ENCODE results near the gene HS6ST2.

Gene HS6ST2

DNA sequence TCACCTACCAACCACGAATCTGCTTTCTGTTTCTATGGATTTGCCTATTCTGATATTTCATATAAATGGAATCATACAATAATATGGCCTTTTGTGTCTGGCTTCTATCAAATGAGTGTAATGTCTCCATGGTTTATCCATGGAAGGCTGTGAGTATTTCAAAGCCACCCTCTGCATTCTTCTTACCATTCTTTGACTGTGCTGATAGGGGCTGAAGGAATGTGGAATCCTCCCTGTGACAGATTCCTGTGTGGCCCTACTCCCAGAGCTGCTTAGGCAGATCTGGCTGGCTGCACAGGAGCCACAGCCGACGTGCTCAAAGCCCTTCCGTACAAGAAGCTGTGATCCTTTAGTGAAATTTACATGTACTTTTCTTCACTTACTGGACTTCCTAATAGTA lies 163.2 kb downstream of the HS6ST2 start:
- DNase-seq (ENCODE audit: extremely low read depth, low read depth): no peak
- TF ChIP-seq, protein P1, sequence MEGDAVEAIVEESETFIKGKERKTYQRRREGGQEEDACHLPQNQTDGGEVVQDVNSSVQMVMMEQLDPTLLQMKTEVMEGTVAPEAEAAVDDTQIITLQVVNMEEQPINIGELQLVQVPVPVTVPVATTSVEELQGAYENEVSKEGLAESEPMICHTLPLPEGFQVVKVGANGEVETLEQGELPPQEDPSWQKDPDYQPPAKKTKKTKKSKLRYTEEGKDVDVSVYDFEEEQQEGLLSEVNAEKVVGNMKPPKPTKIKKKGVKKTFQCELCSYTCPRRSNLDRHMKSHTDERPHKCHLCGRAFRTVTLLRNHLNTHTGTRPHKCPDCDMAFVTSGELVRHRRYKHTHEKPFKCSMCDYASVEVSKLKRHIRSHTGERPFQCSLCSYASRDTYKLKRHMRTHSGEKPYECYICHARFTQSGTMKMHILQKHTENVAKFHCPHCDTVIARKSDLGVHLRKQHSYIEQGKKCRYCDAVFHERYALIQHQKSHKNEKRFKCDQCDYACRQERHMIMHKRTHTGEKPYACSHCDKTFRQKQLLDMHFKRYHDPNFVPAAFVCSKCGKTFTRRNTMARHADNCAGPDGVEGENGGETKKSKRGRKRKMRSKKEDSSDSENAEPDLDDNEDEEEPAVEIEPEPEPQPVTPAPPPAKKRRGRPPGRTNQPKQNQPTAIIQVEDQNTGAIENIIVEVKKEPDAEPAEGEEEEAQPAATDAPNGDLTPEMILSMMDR (IDR thresholded peaks at IDR 0.05; ENCODE audit: low read depth, low read length): no peak

DNA sequence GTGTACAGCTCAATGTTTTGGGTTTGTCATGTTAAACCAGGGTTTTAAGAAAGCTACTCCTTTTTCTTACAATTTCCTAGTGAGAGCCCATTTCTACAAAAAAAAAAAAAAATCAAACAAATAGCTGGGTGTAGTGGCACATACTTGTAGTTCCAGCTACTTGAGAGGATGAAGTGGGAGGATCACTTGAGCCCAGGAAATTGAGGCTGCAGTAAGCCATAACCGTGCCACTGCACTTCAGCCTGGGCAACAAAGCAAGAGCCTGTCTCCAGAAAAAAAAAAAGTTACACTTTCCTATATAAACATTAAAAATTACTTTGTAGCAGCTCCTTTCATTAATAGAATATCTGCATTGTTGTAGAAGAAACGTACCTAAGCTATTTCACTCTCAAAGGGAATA lies 166.7 kb downstream of the HS6ST2 start:
- no peak for DNase-seq (ENCODE audit: extremely low read depth, low read depth)

DNA sequence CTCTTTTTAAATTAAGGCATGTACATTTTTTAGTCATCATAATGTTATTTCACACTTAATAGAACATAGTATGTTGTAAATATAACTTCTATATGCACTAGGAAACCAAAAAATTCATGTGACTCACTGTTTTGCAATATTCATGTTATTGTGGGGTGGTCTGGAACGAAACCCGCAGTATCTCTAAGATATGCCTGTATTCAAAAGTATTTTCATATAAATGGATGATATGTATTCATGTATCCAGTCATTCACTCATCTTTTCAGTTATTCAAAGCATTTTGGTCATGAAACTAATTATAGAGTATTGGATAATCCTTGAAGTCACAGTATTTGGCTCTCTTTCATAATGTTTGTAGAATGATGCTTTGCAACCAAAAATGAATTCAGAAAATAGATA lies 168.1 kb downstream of the HS6ST2 start:
- TF ChIP-seq, protein P1 (IDR thresholded peaks at IDR 0.05; ENCODE audit: low read depth, low read length): no peak
- no peak for DNase-seq (ENCODE audit: extremely low read depth, low read depth)

More for the DNA sequence above, 166.7 kb downstream of the HS6ST2 start:
- TF ChIP-seq, protein P1 (IDR thresholded peaks at IDR 0.05; ENCODE audit: low read depth, low read length): no peak

DNA sequence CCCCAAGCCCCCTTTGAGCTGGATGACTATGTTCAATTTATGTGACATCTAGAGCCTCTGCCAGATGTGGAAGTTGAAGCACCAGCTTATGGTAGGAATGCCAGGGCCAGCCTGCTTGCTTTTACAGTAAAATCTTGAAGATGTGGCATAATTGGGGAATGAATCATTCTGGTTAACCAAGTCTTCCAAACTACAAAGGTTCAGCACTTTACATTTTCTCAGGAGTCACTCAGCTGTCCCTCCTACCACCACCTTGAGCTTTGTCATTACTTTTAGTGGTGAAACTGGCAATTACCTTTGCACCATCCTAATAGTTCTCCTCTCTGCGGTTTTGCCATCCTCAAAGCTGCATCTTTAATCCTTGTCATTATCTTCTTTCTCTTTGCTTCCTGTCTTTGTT lies 172.2 kb downstream of the HS6ST2 start:
- TF ChIP-seq, protein P1 (IDR thresholded peaks at IDR 0.05; ENCODE audit: low read depth, low read length): no peak
- DNase-seq (ENCODE audit: extremely low read depth, low read depth): no peak

DNA sequence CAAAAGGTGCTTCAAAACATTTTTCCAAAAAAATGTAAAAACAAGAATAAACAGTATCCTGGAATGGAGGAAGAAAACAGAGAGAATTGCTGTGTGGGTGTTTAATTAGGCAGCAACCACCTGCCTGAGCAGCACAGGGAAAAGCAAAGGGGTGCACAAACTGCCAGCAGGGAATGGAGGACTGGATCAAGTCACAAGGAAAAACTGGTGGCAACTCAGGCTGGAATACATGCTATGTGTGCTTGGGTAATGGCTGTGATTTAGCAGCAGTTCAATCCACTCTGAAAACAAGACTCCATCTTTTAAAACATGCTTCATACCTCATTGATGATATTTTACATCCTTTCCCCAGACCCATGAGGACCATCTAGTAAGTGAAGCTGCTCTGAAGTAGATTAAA lies 179.5 kb downstream of the HS6ST2 start:
- DNase-seq (ENCODE audit: extremely low read depth, low read depth): no peak
- TF ChIP-seq, protein P1 (IDR thresholded peaks at IDR 0.05; ENCODE audit: low read depth, low read length): no peak

DNA sequence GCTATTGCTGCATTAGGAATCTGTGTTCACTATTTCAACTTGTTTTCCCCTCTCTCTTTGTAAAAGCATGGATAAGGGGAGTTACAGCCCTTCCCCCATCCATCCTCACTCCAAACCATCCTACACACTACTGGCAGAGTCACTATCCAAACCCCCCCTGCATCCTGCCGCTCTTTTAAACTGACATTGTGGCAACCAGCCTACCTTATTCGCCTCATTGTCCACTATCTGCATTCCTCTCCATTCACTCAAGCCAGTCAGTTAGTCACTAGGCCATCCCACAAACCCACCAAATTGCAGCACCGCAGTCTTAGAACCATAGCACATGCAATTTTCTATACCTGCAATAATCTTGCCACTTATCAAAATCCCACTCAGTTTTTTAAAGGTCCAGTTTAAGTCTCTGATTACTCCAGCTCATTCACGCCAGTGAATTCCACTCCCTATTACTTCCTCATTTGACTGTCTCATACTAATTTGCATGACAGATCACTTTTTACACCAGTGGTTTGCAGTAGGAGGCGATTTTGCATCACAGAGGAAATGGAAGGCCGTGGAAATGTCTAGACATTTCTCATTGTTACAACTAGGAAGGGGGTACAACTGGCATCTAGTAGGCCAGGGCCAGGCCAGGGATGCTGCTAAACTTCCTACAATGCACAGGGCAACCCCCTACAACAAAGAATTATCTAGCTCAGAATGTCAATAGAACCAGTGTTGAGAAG lies 181.8 kb downstream of the HS6ST2 start:
- DNase-seq (ENCODE audit: extremely low read depth, low read depth): no peak
- TF ChIP-seq, protein P1 (IDR thresholded peaks at IDR 0.05; ENCODE audit: low read depth, low read length): no peak

DNA sequence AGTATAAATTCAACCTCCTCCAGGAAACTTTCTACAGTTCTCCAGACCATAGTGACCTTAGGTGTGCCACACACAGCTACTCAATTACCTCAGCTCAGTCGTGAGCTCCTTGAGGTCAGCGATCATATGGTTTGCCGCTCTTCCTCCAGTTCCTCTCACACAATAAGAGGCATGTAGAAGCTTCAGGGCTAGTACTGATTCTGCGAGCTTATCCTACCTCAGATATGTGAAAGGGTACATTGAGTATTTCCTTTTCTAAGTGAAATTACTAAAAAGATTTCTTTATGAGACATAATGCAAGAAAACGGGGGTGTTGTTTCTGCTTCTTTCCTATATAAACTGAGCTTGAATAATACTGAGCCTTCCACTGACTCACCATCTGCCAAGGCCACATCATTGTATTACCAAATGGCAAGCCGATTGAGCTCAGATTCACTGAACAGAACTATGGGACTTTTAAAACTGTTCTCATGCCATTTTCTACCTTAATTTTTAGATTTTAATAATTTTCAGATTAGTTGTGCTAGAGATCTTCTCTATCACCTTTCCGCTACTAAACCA lies 183.1 kb downstream of the HS6ST2 start:
- no peak for DNase-seq (ENCODE audit: extremely low read depth, low read depth)
- TF ChIP-seq, protein P1 (IDR thresholded peaks at IDR 0.05; ENCODE audit: low read depth, low read length): no peak

Measured in AG09319 (cell line).